Measurements from ENCODE around the gene FALEC. TPM values are rescaled to one million over a fixed set of nuclear protein-coding genes. Genes with fewer than 3 reads are reported as not detected.

The FALEC gene
- total and polyA plus RNA-seq, 9 of the 15 experiments (the other 6 are each of a cell fraction or from before 2014, with no cell fraction given): 0.15 to 1.8 (median 0.53) TPM; not detected in 5

DNA sequence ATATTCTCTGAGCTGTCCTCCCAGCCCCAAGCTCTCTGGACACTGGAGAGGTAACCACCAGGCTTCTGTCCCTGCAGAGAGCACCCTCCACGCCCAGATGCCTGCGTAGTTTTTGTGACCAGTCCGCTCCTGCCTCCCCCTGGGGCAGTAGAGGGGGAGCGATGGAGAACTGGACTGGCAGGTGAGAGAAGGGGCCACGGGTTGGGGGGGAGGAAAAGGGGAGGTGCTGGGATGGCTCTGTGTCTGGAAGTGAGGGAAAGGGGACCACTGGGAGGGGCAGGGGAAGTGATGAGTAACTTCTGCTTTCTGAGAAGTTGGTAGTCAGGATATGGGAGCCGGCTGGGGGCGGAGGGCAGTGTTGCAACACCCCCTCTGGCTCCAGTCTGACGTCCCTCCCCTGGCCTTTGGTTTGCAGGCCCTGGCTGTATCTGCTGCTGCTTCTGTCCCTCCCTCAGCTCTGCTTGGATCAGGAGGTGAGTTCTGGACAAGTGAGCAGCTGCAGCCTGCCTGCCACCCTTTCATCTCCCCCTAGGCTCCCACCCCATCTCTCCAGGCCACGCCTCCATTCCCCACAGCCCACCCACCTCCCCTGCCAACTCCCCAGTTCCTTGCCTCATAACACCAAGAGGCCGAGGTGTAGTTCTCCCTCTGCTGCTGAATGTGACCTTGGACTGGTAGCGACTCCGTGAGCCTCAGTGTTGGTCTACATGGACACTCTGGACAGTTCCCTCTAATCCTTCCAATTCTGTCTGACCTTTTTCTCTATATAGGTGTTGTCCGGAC is 36.8 kb downstream of the FALEC start (continued):
- TF ChIP-seq, protein P1, sequence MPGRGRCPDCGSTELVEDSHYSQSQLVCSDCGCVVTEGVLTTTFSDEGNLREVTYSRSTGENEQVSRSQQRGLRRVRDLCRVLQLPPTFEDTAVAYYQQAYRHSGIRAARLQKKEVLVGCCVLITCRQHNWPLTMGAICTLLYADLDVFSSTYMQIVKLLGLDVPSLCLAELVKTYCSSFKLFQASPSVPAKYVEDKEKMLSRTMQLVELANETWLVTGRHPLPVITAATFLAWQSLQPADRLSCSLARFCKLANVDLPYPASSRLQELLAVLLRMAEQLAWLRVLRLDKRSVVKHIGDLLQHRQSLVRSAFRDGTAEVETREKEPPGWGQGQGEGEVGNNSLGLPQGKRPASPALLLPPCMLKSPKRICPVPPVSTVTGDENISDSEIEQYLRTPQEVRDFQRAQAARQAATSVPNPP (IDR thresholded peaks at IDR 0.05; ENCODE audit: borderline replicate concordance, insufficient read depth, insufficient read length): no peak
- TF ChIP-seq, protein P2, sequence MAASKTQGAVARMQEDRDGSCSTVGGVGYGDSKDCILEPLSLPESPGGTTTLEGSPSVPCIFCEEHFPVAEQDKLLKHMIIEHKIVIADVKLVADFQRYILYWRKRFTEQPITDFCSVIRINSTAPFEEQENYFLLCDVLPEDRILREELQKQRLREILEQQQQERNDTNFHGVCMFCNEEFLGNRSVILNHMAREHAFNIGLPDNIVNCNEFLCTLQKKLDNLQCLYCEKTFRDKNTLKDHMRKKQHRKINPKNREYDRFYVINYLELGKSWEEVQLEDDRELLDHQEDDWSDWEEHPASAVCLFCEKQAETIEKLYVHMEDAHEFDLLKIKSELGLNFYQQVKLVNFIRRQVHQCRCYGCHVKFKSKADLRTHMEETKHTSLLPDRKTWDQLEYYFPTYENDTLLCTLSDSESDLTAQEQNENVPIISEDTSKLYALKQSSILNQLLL (CRISPR knock-in tag; IDR thresholded peaks at IDR 0.05; ENCODE audit: borderline replicate concordance): no peak
- TF ChIP-seq ZNF830 (CRISPR knock-in tag; IDR thresholded peaks at IDR 0.05) (no peak), FOSL1 (tag; conservative IDR thresholded peaks at IDR 0.05) (peak; percentile 67), TRIM24 (IDR thresholded peaks at IDR 0.05) (peak; percentile 21 to 59; a peak in 3 of 4 replicates), KAT2B (IDR thresholded peaks at IDR 0.05; ENCODE audit: low read depth, low read length) (no peak), ELF1 (tag; IDR thresholded peaks at IDR 0.05) (no peak), ZNF232 (CRISPR knock-in tag; IDR thresholded peaks at IDR 0.05) (no peak), ZNF384 (IDR thresholded peaks at IDR 0.05; ENCODE audit: low read depth, low read length) (no peak), GATAD2A (IDR thresholded peaks at IDR 0.05) (peak; percentile 84; the same call in 1 of the 2 replicates), NR3C1 (CRISPR knock-in tag; IDR thresholded peaks at IDR 0.05) (no peak), ZNF766 (CRISPR knock-in tag; conservative IDR thresholded peaks at IDR 0.05) (no peak), FOXA3 (CRISPR knock-in tag; conservative IDR thresholded peaks at IDR 0.05 in 1 of 2, IDR thresholded peaks at IDR 0.05 in 1 of 2) (no peak), CBFA2T2 (conservative IDR thresholded peaks at IDR 0.05) (no peak), DACH1 (IDR thresholded peaks at IDR 0.05; ENCODE audit: partially characterized antibody) (no peak)
- TF ChIP-seq, protein P3, sequence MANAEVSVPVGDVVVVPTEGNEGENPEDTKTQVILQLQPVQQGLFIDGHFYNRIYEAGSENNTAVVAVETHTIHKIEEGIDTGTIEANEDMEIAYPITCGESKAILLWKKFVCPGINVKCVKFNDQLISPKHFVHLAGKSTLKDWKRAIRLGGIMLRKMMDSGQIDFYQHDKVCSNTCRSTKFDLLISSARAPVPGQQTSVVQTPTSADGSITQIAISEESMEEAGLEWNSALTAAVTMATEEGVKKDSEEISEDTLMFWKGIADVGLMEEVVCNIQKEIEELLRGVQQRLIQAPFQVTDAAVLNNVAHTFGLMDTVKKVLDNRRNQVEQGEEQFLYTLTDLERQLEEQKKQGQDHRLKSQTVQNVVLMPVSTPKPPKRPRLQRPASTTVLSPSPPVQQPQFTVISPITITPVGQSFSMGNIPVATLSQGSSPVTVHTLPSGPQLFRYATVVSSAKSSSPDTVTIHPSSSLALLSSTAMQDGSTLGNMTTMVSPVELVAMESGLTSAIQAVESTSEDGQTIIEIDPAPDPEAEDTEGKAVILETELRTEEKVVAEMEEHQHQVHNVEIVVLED (CRISPR knock-in tag; IDR thresholded peaks at IDR 0.05): no peak
- TF ChIP-seq, protein P4, sequence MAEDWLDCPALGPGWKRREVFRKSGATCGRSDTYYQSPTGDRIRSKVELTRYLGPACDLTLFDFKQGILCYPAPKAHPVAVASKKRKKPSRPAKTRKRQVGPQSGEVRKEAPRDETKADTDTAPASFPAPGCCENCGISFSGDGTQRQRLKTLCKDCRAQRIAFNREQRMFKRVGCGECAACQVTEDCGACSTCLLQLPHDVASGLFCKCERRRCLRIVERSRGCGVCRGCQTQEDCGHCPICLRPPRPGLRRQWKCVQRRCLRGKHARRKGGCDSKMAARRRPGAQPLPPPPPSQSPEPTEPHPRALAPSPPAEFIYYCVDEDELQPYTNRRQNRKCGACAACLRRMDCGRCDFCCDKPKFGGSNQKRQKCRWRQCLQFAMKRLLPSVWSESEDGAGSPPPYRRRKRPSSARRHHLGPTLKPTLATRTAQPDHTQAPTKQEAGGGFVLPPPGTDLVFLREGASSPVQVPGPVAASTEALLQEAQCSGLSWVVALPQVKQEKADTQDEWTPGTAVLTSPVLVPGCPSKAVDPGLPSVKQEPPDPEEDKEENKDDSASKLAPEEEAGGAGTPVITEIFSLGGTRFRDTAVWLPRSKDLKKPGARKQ (CRISPR knock-in tag; IDR thresholded peaks at IDR 0.05): no peak

Data from K562 (cell line).